Measurements from ENCODE around the gene SYTL2. TPM values are rescaled to one million over a fixed set of nuclear protein-coding genes. Genes with fewer than 3 reads are reported as not detected.

The SYTL2 gene
- total RNA-seq, 1 donor, result 10.8 TPM

DNA sequence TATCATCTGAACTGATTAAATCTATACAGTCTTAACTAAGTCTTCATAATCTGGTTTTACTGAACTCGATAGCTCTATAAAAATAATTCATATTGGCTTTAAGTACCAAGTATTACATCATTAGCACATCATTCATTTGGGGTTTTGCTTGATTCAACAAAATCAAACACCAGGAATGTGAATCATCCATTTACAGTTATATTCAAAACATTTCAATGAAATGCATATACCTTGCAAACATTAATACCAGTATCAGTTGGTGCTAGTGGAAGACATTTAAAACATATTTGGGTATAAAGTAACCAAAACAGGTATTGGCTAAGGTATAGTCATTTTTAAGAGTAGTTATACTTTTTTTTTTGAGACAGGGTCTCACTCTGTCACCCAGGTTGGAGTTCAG lies 112.7 kb downstream of the SYTL2 start:
- H3K4me3 ChIP-seq (ENCODE audit: low read depth, low read length), result no peak overlapping the region
- DNase-seq (ENCODE audit: low read depth), result no peak
- TF ChIP-seq, protein P1, sequence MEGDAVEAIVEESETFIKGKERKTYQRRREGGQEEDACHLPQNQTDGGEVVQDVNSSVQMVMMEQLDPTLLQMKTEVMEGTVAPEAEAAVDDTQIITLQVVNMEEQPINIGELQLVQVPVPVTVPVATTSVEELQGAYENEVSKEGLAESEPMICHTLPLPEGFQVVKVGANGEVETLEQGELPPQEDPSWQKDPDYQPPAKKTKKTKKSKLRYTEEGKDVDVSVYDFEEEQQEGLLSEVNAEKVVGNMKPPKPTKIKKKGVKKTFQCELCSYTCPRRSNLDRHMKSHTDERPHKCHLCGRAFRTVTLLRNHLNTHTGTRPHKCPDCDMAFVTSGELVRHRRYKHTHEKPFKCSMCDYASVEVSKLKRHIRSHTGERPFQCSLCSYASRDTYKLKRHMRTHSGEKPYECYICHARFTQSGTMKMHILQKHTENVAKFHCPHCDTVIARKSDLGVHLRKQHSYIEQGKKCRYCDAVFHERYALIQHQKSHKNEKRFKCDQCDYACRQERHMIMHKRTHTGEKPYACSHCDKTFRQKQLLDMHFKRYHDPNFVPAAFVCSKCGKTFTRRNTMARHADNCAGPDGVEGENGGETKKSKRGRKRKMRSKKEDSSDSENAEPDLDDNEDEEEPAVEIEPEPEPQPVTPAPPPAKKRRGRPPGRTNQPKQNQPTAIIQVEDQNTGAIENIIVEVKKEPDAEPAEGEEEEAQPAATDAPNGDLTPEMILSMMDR (IDR thresholded peaks at IDR 0.05; ENCODE audit: insufficient read depth, low read depth, low read length), result no peak

GRCh38 chr11:85697747-85698146 lies 113.2 kb downstream of the SYTL2 start:
- DNase-seq (ENCODE audit: low read depth), result no peak
- H3K4me3 ChIP-seq (ENCODE audit: low read depth, low read length), result no peak overlapping the region
- TF ChIP-seq, protein P1 (IDR thresholded peaks at IDR 0.05; ENCODE audit: insufficient read depth, low read depth, low read length), result no peak

DNA sequence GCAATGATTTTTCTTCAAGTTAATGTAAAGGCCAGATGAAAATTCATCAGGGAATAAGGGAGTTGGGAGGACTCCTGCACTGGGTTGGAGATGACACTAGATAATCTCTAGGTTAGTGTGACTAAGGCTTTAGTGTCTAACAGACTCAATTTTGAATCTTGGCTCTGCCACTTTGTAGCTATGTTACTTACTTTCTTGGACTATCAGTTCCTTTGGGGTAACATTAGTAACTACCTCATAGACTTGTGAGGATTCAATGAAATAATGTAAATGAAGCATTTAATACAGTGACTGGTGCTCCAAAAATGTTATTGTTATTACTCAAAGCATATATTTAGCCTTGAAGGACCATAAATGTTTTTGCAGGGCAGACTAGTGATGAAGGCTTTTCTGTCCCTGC lies 115.4 kb downstream of the SYTL2 start:
- H3K4me3 ChIP-seq (ENCODE audit: low read depth, low read length), result no peak overlapping the region

GRCh38 chr11:85694385-85694980 lies 116.5 kb downstream of the SYTL2 start:
- TF ChIP-seq, protein P1 (IDR thresholded peaks at IDR 0.05; ENCODE audit: insufficient read depth, low read depth, low read length), result peak; percentile 60
- no peak overlapping the region for H3K4me3 ChIP-seq (ENCODE audit: low read depth, low read length)
- peak; percentile 62 for DNase-seq (ENCODE audit: low read depth)

More for the DNA sequence above, 115.4 kb downstream of the SYTL2 start:
- no peak for DNase-seq (ENCODE audit: low read depth)
- TF ChIP-seq, protein P1 (IDR thresholded peaks at IDR 0.05; ENCODE audit: insufficient read depth, low read depth, low read length), result no peak

DNA sequence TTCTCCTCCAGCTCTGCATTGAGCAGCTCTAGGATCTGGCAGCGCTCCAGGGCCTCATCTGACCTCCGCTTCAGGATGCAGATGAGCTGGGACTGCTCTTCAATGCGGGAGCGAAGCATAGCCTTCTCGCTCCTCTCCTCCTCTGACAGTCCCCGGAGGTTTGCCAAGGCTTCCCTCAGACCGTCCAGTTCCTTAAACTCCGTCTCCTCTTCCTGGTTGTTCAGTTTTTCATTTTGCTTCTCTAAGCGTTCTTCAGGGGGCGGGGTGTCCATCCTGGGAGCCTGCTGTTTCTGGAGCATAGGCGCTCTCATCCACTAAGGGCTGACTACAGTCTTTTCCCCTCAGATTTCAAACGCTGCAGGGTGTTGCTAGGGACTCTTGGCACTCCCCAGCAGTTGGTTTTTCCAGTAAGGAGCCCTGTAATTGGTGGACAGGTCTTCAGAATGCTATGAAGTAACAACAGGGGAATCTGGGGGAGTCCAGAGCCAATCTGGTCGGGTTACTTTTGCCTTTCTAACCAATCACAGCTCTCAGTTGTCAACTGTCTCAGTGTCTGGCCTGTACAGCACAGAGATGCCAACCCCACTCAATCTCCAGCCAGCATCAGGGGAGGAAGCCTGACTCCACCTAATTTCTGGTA lies 125.0 kb downstream of the SYTL2 start, which contains the start of gene CCDC89:
CCDC89 (minus strand) TSS at position 376 of the 640 bp plus-strand sequence; CDS start at position 311, 65 bp downstream.
- DNase-seq (ENCODE audit: low read depth), result peak; percentile 98
- H3K4me3 ChIP-seq (ENCODE audit: low read depth, low read length), result peak within 1 kb of the TSS; percentile 58
- TF ChIP-seq, protein P1 (IDR thresholded peaks at IDR 0.05; ENCODE audit: insufficient read depth, low read depth, low read length), result no peak

GRCh38 chr11:85685125-85685819 lies 125.7 kb downstream of the SYTL2 start:
- peak; percentile 73 for DNase-seq (ENCODE audit: low read depth)
- TF ChIP-seq, protein P1 (IDR thresholded peaks at IDR 0.05; ENCODE audit: insufficient read depth, low read depth, low read length), result no peak
- H3K4me3 ChIP-seq (ENCODE audit: low read depth, low read length), result peak overlapping the region; percentile 58

All from fibroblast of villous mesenchyme (primary cell).